ENCODE data around the gene DPP9. TPM values are rescaled to one million over a fixed set of nuclear protein-coding genes. Genes with fewer than 3 reads are reported as not detected.
A peak's percentile ranks its signal among the peaks of the same experiment; 100 is the strongest.

DPP9 gene
- total and polyA plus RNA-seq, 4 donors = 16.4 to 56.4 (median 40.0) TPM

DNA sequence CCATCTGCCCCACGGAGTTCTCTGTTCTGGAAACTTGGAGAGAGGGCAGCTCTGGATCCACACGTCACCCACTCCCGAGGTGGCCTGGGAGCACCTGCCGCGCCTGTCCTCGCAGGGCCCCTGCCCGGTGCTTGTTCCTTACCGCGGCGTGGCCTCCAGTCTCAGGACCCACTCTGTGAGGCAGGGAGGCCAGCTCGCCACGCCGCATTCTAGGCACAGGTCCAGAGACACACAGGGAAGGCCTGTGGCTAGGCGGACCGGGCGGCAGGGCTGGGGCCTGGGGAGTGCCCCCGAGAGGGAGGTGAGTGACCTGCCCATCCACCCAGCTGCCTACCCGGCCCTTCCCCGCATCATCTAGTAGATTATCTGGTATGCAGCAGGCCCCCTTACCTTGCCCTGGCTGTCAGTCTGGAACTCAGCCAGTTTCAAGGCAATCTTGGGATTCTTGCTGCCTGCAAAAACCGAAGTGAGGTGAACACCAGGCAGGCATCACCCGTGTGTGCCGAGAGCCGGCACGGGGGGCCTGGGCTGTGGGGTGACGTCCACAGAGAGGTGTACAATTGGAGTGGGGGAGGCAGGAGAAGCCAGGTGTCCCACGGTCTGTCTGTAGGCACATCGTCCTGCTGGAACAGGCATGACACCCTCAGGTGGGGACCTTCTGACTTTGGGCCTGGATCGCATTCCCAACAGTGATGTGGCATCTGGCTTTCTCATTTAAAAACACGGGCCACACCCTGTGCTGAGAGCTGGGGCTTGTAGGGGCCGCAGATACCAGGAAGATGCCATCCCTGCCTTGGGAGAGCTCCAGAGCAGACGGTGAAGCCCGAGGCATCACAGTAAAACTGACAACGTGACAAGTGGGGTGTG, 23.6 kb downstream of the DPP9 start:
- H3K4me3 ChIP-seq (ENCODE audit: low read length in 2 of 2) = no peak overlapping the region
- WGBS, 2 donors = 85 to 89% methylated on average over 33 of the region's 33 CpGs
- peaks cover 0 to 8% of the 10 kb centered on the region in 2 donors for H3K36me3 ChIP-seq (ENCODE audit: control insufficient read depth in 1 of 2, insufficient read depth in 2 of 2, low read length in 1 of 2)
- ATAC-seq (ENCODE audit: low FRiP score) (no peak), DNase-seq (no peak)
- no peaks in the 10 kb centered on the region for H3K4me1 ChIP-seq (ENCODE audit: control insufficient read depth in 1 of 2, insufficient read depth in 2 of 2, low read length in 2 of 2)
- no peaks in the 10 kb centered on the region for H3K27me3 ChIP-seq (ENCODE audit: control insufficient read depth in 1 of 2, insufficient read depth in 2 of 2, low read length in 1 of 2)
- no peaks in the 10 kb centered on the region for H3K9me3 ChIP-seq (ENCODE audit: control insufficient read depth, low read length)
- intact Hi-C loops (cut with DNase I) = no loop called here
- H3K27ac ChIP-seq (ENCODE audit: low read depth in 1 of 2, low read length in 2 of 2) = no peak overlapping the region

DNA sequence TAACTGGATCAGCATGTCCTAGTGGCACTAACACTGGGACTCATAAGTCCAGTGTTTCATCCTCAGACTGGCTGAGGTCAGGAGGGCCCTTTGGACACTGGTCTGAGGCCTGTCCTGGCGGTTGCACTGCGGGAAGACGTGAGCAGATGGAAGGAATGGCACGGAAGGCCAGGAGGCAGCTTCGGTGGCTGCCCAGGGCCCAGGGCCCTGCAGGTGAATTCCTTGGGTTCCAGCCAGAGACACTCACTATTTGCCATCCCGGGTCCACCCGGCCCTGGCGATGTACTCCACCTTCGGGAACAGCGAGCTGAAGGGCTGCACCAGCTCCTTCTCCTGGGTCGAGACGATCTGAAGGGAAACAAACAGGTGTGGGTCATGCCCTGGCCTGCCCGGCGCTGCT, 26.3 kb downstream of the DPP9 start:
- H3K27ac ChIP-seq (ENCODE audit: low read depth in 1 of 2, low read length in 2 of 2) = no peak overlapping the region
- H3K36me3 ChIP-seq (ENCODE audit: control insufficient read depth in 1 of 2, insufficient read depth in 2 of 2, low read length in 1 of 2) = peaks cover 0 to 7% of the 10 kb centered on the region in 2 donors
- no peaks in the 10 kb centered on the region for H3K9me3 ChIP-seq (ENCODE audit: control insufficient read depth, low read length)
- ATAC-seq (ENCODE audit: low FRiP score) (no peak), DNase-seq (no peak)
- no peak overlapping the region for H3K4me3 ChIP-seq (ENCODE audit: low read length in 2 of 2)
- no peaks in the 10 kb centered on the region for H3K4me1 ChIP-seq (ENCODE audit: control insufficient read depth in 1 of 2, insufficient read depth in 2 of 2, low read length in 2 of 2)
- intact Hi-C loops (cut with DNase I) = no loop called here
- no peaks in the 10 kb centered on the region for H3K27me3 ChIP-seq (ENCODE audit: control insufficient read depth in 1 of 2, insufficient read depth in 2 of 2, low read length in 1 of 2)
- WGBS, 2 donors = 94% methylated on average over 14 of the region's 14 CpGs

DNA sequence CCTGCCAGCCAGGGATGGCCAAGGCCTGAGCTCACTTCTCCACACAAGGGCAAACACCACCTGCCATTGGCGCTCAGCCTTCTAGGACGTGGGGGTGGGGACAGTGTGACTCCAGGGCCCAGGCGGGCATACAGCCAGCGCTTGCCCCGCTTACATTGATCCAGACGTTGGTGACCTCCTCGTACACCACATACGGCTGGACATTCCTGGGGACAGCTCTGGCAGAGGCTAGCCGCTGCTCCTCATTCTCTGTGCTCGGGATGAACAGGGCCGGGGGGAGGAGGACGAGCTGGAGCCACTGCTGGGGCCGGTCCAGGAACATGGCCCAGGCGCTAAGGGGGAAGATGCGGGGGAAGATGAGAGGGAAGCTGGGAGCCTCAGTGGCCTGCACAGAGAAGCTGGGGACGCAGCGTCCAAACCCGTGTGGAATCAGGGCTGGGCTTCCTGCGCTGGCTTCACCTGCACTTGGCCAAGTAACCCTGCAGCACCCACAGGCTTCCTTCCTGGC, 28.4 kb downstream of the DPP9 start:
- H3K36me3 ChIP-seq (ENCODE audit: control insufficient read depth in 1 of 2, insufficient read depth in 2 of 2, low read length in 1 of 2) = peaks cover 0 to 6% of the 10 kb centered on the region in 2 donors
- ATAC-seq (ENCODE audit: low FRiP score) (no peak), DNase-seq (no peak)

DNA sequence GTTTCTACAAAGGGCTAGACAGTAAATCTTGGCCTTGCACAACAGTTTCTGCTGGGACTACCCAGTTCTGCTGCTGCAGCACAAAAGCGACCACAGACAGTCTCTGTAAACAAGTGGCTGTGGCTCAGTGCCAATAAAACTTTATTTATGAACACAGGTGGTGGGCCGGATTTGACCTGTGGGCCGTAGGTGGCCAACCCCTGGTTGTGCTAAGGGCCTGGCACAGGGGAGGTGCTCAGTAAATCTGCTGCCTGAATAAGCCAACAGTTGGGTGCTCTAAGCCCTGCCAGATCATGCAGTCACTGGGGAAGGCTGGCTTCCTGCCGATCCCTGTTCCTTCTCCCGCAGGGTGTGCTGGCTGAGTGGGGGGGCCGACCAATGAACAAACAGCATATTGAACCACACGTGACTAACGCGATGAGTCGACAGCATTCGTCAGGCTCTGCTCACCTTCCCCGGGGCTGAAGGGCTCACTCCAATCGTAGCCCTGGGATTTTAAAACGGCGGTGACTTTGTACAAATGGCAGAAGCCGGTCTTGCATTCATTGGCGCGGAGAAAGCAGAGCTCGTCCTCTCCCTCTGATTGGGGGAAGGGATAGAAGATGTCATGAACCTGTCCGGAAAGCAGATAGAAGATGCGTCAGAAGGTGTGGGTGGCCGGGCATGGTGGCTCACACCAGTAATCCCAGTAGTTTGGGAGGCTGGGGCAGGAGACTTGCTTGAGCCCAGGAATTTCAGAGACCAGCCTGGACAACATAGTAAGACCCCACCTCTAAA, 29.2 kb downstream of the DPP9 start:
- ATAC-seq (ENCODE audit: low FRiP score) (peak; percentile 13), DNase-seq (peak in 1 of 2 donors; percentile 76)
- Histone ChIP-seq H3K27ac (ENCODE audit: low read depth in 1 of 2, low read length in 2 of 2) (no peak overlapping the region), H3K27me3 (ENCODE audit: control insufficient read depth in 1 of 2, insufficient read depth in 2 of 2, low read length in 1 of 2) (no peaks in the 10 kb centered on the region), H3K4me1 (ENCODE audit: control insufficient read depth in 1 of 2, insufficient read depth in 2 of 2, low read length in 2 of 2) (no peaks in the 10 kb centered on the region), H3K4me3 (ENCODE audit: low read length in 2 of 2) (no peak overlapping the region), H3K36me3 (ENCODE audit: control insufficient read depth in 1 of 2, insufficient read depth in 2 of 2, low read length in 1 of 2) (peaks cover 0 to 10% of the 10 kb centered on the region in 2 donors), H3K9me3 (ENCODE audit: control insufficient read depth, low read length) (no peaks in the 10 kb centered on the region)
- 91 to 94% methylated on average over 22 of the region's 22 CpGs for WGBS, 2 donors
- intact Hi-C loops (cut with DNase I) = no loop called here

More for the DNA sequence above, 28.4 kb downstream of the DPP9 start:
- Histone ChIP-seq H3K4me1 (ENCODE audit: control insufficient read depth in 1 of 2, insufficient read depth in 2 of 2, low read length in 2 of 2) (no peaks in the 10 kb centered on the region), H3K4me3 (ENCODE audit: low read length in 2 of 2) (no peak overlapping the region), H3K27me3 (ENCODE audit: control insufficient read depth in 1 of 2, insufficient read depth in 2 of 2, low read length in 1 of 2) (no peaks in the 10 kb centered on the region), H3K27ac (ENCODE audit: low read depth in 1 of 2, low read length in 2 of 2) (no peak overlapping the region), H3K9me3 (ENCODE audit: control insufficient read depth, low read length) (no peaks in the 10 kb centered on the region)
- intact Hi-C loops (cut with DNase I) = no loop called here
- WGBS, 2 donors = 87 to 89% methylated on average over 19 of the region's 19 CpGs

DNA sequence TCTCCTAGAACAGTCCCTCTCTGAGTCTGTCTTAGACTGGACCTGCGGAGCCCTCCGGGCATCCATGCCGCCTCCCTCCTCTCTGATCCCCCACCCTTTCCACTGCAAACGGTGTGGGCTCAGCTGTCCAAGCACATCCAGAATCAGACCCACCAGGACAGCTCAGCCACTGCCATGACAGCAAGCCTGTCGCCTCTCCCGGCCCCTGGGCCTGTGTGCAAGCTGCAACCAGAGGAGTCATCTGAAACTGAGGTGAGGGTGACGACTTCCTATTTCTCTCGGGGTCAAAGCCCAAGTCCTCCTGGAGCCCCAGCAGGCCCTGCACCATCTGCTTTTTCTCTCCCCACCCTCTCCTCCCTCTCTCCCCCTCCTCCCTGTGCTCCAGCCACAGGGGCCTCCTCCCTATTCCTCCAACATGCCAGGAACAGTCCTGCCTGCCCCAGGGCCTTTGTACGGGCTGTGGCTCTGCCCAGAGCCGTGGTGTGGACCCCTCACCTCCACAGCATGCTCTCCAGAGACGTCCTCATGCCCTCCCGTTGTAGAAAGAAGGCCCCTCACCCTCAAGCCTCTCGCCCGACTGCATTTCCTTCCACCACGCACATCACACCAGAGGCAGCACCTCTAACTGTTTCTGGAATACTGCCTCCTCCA, 30.0 kb downstream of the DPP9 start:
- Histone ChIP-seq H3K4me3 (ENCODE audit: low read length in 2 of 2) (no peak overlapping the region), H3K36me3 (ENCODE audit: control insufficient read depth in 1 of 2, insufficient read depth in 2 of 2, low read length in 1 of 2) (peaks cover 0 to 10% of the 10 kb centered on the region in 2 donors), H3K27ac (ENCODE audit: low read depth in 1 of 2, low read length in 2 of 2) (no peak overlapping the region), H3K9me3 (ENCODE audit: control insufficient read depth, low read length) (no peaks in the 10 kb centered on the region), H3K27me3 (ENCODE audit: control insufficient read depth in 1 of 2, insufficient read depth in 2 of 2, low read length in 1 of 2) (no peaks in the 10 kb centered on the region), H3K4me1 (ENCODE audit: control insufficient read depth in 1 of 2, insufficient read depth in 2 of 2, low read length in 2 of 2) (no peaks in the 10 kb centered on the region)
- no peak for ATAC-seq (ENCODE audit: low FRiP score)
- DNase-seq = no peak
- intact Hi-C loops (cut with DNase I) = no loop called here
- 92% methylated on average over 15 of the region's 15 CpGs for WGBS, 2 donors

DNA sequence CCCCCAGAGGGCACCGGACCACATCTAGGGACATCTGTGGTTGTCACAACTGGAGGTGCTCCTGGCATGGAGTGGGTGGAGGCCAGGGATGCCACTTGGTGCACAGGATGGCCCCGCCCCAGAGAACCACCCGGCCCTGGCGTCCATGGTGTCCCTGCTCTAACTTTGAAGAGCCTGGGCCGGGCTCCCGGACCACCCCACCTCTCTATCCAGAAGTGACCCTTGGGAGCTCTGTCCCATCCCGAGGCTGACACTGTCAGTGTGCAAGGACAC, 30.6 kb downstream of the DPP9 start:
- 90 to 95% methylated on average over 7 of the region's 7 CpGs for WGBS, 2 donors
- intact Hi-C loops (cut with DNase I) = no loop called here

DNA sequence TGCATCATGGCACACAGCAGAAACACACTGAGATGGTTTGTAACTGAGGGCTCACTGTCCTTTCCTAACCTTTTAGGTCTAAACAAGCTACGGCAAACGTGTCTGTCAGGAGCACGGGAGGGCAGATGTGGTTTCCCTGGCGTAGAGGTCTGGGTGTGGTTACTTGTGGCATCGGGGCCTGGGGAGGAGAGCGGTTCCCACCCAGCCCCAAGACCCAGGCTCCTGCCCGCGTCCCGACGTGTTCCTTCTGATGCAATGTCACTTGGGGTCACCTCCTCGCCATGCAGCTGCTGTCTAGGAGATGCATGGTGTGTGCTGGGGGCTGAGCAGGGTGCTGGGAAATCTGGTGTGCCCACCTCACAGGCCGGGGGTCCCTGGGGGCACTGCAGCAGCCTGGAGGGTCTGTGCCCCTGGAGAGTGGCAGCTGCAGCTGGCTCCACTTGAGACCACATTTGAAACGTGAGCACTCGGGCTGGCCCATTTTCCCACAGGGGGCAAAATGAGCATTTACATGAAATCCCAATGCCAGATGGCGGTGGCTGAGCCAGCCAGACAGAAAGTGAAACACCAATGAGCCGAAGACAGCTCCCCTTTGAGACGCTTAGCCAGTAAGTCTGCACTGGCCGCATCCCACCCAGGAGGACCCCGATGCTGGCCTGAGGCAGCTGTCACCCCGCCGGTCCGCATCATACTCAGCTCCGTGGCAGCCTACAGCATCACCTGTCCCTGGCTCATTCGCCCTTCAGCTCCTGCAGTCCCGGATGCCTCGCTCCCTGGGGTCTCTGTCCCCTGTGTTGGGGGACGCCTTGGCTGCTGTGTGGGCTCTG, 31.2 kb downstream of the DPP9 start:
- peaks cover 0 to 12% of the 10 kb centered on the region in 2 donors for H3K36me3 ChIP-seq (ENCODE audit: control insufficient read depth in 1 of 2, insufficient read depth in 2 of 2, low read length in 1 of 2)
- intact Hi-C loops (cut with DNase I) = no loop called here

More for the DNA sequence above, 30.6 kb downstream of the DPP9 start:
- no peak overlapping the region for H3K4me3 ChIP-seq (ENCODE audit: low read length in 2 of 2)
- ATAC-seq (ENCODE audit: low FRiP score) (no peak), DNase-seq (no peak)
- no peaks in the 10 kb centered on the region for H3K9me3 ChIP-seq (ENCODE audit: control insufficient read depth, low read length)
- H3K27ac ChIP-seq (ENCODE audit: low read depth in 1 of 2, low read length in 2 of 2) = no peak overlapping the region
- H3K36me3 ChIP-seq (ENCODE audit: control insufficient read depth in 1 of 2, insufficient read depth in 2 of 2, low read length in 1 of 2) = peaks cover 0 to 12% of the 10 kb centered on the region in 2 donors
- no peaks in the 10 kb centered on the region for H3K4me1 ChIP-seq (ENCODE audit: control insufficient read depth in 1 of 2, insufficient read depth in 2 of 2, low read length in 2 of 2)
- H3K27me3 ChIP-seq (ENCODE audit: control insufficient read depth in 1 of 2, insufficient read depth in 2 of 2, low read length in 1 of 2) = no peaks in the 10 kb centered on the region

DNA sequence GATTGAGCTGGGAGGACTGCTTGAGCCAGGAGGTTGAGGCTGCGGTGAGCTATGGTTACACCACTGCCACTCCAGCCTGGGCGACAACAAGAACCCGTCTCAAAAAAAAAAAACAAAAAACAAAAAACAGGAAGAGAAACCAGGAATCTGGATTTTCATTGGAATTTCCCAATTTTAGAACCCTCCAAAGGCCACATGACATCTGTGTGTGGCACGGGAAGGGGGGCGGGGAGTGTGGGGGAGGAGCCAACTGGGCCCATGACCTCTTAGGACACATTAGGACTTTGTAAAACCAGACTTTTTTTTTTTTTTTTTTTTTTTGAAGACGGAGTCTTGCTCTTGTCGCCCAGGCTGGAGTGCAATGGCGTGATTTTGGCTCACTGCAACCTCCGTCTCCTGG, 32.3 kb downstream of the DPP9 start:
- ATAC-seq (ENCODE audit: low FRiP score) = no peak
- H3K4me3 ChIP-seq (ENCODE audit: low read length in 2 of 2) = no peak overlapping the region
- H3K27ac ChIP-seq (ENCODE audit: low read depth in 1 of 2, low read length in 2 of 2) = no peak overlapping the region
- 88 to 89% methylated on average over 9 of the region's 9 CpGs for WGBS, 2 donors
- intact Hi-C loops (cut with DNase I) = no loop called here
- no peaks in the 10 kb centered on the region for H3K9me3 ChIP-seq (ENCODE audit: control insufficient read depth, low read length)
- H3K27me3 ChIP-seq (ENCODE audit: control insufficient read depth in 1 of 2, insufficient read depth in 2 of 2, low read length in 1 of 2) = no peaks in the 10 kb centered on the region
- H3K36me3 ChIP-seq (ENCODE audit: control insufficient read depth in 1 of 2, insufficient read depth in 2 of 2, low read length in 1 of 2) = peaks cover 3 to 12% of the 10 kb centered on the region in 2 donors
- no peaks in the 10 kb centered on the region for H3K4me1 ChIP-seq (ENCODE audit: control insufficient read depth in 1 of 2, insufficient read depth in 2 of 2, low read length in 2 of 2)
- DNase-seq = peak; percentile 75 to 81

More for the DNA sequence above, 31.2 kb downstream of the DPP9 start:
- 91% methylated on average over 27 of the region's 27 CpGs for WGBS, 2 donors
- no peaks in the 10 kb centered on the region for H3K4me1 ChIP-seq (ENCODE audit: control insufficient read depth in 1 of 2, insufficient read depth in 2 of 2, low read length in 2 of 2)
- no peaks in the 10 kb centered on the region for H3K27me3 ChIP-seq (ENCODE audit: control insufficient read depth in 1 of 2, insufficient read depth in 2 of 2, low read length in 1 of 2)
- DNase-seq = no peak
- H3K27ac ChIP-seq (ENCODE audit: low read depth in 1 of 2, low read length in 2 of 2) = no peak overlapping the region
- no peak for ATAC-seq (ENCODE audit: low FRiP score)
- H3K9me3 ChIP-seq (ENCODE audit: control insufficient read depth, low read length) = no peaks in the 10 kb centered on the region
- no peak overlapping the region for H3K4me3 ChIP-seq (ENCODE audit: low read length in 2 of 2)
